ENCODE data around the gene APLNR.

DNA sequence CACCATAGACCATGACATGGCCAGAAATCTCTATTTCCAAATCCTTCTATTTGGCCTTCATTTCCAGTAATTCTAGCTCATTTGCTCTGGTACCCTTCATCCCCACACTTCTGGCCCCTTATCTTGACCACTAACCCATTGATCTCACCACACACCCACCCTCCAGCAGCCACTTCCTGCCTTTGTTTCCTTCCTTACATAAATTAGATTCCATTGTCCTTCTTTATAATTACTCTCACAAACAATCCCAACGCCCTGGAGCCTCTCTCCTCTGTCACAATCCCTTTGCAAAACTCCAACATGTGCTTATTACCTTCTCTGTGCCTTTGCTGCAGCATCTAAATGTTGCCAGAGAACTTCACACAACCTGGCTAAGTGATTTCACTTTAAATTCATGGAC, 14.8 kb downstream of the APLNR start:
- TF ChIP-seq ZC3H10 (CRISPR knock-in tag; IDR thresholded peaks at IDR 0.05) (no peak), ZNF8 (CRISPR knock-in tag; IDR thresholded peaks at IDR 0.05) (no peak), TOX (CRISPR knock-in tag; IDR thresholded peaks at IDR 0.05; ENCODE audit: borderline replicate concordance) (no peak), TCF4 (CRISPR knock-in tag; IDR thresholded peaks at IDR 0.05; ENCODE audit: borderline replicate concordance) (no peak), ARNTL (CRISPR knock-in tag; IDR thresholded peaks at IDR 0.05; ENCODE audit: borderline replicate concordance, low read depth) (no peak), PPARA (CRISPR knock-in tag; IDR thresholded peaks at IDR 0.05; ENCODE audit: borderline replicate concordance) (no peak), ESRRG (CRISPR knock-in tag; IDR thresholded peaks at IDR 0.05) (no peak), GLIS3 (CRISPR knock-in tag; IDR thresholded peaks at IDR 0.05) (no peak)
- TF ChIP-seq, protein P1, sequence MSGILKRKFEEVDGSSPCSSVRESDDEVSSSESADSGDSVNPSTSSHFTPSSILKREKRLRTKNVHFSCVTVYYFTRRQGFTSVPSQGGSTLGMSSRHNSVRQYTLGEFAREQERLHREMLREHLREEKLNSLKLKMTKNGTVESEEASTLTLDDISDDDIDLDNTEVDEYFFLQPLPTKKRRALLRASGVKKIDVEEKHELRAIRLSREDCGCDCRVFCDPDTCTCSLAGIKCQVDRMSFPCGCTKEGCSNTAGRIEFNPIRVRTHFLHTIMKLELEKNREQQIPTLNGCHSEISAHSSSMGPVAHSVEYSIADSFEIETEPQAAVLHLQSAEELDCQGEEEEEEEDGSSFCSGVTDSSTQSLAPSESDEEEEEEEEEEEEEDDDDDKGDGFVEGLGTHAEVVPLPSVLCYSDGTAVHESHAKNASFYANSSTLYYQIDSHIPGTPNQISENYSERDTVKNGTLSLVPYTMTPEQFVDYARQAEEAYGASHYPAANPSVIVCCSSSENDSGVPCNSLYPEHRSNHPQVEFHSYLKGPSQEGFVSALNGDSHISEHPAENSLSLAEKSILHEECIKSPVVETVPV (CRISPR knock-in tag; IDR thresholded peaks at IDR 0.05) = no peak
- TF ChIP-seq, protein P2, sequence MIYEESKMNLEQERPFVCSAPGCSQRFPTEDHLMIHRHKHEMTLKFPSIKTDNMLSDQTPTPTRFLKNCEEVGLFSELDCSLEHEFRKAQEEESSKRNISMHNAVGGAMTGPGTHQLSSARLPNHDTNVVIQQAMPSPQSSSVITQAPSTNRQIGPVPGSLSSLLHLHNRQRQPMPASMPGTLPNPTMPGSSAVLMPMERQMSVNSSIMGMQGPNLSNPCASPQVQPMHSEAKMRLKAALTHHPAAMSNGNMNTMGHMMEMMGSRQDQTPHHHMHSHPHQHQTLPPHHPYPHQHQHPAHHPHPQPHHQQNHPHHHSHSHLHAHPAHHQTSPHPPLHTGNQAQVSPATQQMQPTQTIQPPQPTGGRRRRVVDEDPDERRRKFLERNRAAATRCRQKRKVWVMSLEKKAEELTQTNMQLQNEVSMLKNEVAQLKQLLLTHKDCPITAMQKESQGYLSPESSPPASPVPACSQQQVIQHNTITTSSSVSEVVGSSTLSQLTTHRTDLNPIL (CRISPR knock-in tag; IDR thresholded peaks at IDR 0.05; ENCODE audit: low read depth) = no peak
- TF ChIP-seq, protein P3, sequence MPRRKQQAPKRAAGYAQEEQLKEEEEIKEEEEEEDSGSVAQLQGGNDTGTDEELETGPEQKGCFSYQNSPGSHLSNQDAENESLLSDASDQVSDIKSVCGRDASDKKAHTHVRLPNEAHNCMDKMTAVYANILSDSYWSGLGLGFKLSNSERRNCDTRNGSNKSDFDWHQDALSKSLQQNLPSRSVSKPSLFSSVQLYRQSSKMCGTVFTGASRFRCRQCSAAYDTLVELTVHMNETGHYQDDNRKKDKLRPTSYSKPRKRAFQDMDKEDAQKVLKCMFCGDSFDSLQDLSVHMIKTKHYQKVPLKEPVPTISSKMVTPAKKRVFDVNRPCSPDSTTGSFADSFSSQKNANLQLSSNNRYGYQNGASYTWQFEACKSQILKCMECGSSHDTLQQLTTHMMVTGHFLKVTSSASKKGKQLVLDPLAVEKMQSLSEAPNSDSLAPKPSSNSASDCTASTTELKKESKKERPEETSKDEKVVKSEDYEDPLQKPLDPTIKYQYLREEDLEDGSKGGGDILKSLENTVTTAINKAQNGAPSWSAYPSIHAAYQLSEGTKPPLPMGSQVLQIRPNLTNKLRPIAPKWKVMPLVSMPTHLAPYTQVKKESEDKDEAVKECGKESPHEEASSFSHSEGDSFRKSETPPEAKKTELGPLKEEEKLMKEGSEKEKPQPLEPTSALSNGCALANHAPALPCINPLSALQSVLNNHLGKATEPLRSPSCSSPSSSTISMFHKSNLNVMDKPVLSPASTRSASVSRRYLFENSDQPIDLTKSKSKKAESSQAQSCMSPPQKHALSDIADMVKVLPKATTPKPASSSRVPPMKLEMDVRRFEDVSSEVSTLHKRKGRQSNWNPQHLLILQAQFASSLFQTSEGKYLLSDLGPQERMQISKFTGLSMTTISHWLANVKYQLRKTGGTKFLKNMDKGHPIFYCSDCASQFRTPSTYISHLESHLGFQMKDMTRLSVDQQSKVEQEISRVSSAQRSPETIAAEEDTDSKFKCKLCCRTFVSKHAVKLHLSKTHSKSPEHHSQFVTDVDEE (CRISPR knock-in tag; IDR thresholded peaks at IDR 0.05) = no peak
- TF ChIP-seq, protein P4, sequence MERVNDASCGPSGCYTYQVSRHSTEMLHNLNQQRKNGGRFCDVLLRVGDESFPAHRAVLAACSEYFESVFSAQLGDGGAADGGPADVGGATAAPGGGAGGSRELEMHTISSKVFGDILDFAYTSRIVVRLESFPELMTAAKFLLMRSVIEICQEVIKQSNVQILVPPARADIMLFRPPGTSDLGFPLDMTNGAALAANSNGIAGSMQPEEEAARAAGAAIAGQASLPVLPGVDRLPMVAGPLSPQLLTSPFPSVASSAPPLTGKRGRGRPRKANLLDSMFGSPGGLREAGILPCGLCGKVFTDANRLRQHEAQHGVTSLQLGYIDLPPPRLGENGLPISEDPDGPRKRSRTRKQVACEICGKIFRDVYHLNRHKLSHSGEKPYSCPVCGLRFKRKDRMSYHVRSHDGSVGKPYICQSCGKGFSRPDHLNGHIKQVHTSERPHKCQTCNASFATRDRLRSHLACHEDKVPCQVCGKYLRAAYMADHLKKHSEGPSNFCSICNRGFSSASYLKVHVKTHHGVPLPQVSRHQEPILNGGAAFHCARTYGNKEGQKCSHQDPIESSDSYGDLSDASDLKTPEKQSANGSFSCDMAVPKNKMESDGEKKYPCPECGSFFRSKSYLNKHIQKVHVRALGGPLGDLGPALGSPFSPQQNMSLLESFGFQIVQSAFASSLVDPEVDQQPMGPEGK (CRISPR knock-in tag; IDR thresholded peaks at IDR 0.05; ENCODE audit: borderline replicate concordance) = no peak

Data from SK-N-SH treated with all-trans-retinoic acid at 6 μM for 48 hours (cell line).